Type B pancreatic cell (in vitro differentiated cells): ENCODE data around the gene CAND2. TPM values are rescaled to one million over a fixed set of nuclear protein-coding genes. Genes with fewer than 3 reads are reported as not detected.

Experiments used
- DNase-seq: peaks from one replicate; pipeline ENCODE4 v3.0.0; 2021; ENCODE audit warnings: mixed read lengths; ENCODE audit not compliant: unreplicated experiment; ENCODE audit errors: extremely low spot score
- H3K27ac Mint-ChIP-seq: 2 replicates; pipeline ENCODE4 v1.8.0; 2021; ENCODE audit warnings: mild to moderate bottlenecking, mixed read lengths
- H3K27me3 Mint-ChIP-seq: 2 replicates; pipeline ENCODE4 v1.8.0; 2021; ENCODE audit warnings: mixed read lengths
- H3K36me3 Mint-ChIP-seq: 2 replicates; pipeline ENCODE4 v1.8.0; 2021; ENCODE audit warnings: mixed read lengths
- H3K4me1 Mint-ChIP-seq: one replicate; pipeline ENCODE4 v1.8.0; 2021; ENCODE audit warnings: mixed read lengths; ENCODE audit not compliant: unreplicated experiment
- H3K4me3 Mint-ChIP-seq: 2 replicates; pipeline ENCODE4 v1.8.0; 2021; ENCODE audit warnings: mild to moderate bottlenecking, mixed read lengths
- H3K9me3 Mint-ChIP-seq: 2 replicates; pipeline ENCODE4 v1.8.0; 2021; ENCODE audit warnings: mixed read lengths
- CTCF ChIP-seq: fragments of 200-600 bp; sonication (generic); conservative IDR thresholded peaks from 2 replicates; pipeline ENCODE4 v1.5.0; 2021; ENCODE audit warnings: antibody characterized with exemption, mild to moderate bottlenecking
- long read RNA-seq: library from polyadenylated mRNA; unstranded; transcript quantifications from one replicate; pipeline ENCODE4 v2.0.0, GENCODE V29; 2020
- total RNA-seq: library from RNA; stranded (reverse); gene quantifications from 2 replicates; pipeline ENCODE4 v1.2.1, GENCODE V29; 2021; ENCODE audit warnings: low replicate concordance

CAND2 gene
- 5.5 and 11.1 TPM in 2 replicates for total RNA-seq
- long read RNA-seq: 0 reads

DNA sequence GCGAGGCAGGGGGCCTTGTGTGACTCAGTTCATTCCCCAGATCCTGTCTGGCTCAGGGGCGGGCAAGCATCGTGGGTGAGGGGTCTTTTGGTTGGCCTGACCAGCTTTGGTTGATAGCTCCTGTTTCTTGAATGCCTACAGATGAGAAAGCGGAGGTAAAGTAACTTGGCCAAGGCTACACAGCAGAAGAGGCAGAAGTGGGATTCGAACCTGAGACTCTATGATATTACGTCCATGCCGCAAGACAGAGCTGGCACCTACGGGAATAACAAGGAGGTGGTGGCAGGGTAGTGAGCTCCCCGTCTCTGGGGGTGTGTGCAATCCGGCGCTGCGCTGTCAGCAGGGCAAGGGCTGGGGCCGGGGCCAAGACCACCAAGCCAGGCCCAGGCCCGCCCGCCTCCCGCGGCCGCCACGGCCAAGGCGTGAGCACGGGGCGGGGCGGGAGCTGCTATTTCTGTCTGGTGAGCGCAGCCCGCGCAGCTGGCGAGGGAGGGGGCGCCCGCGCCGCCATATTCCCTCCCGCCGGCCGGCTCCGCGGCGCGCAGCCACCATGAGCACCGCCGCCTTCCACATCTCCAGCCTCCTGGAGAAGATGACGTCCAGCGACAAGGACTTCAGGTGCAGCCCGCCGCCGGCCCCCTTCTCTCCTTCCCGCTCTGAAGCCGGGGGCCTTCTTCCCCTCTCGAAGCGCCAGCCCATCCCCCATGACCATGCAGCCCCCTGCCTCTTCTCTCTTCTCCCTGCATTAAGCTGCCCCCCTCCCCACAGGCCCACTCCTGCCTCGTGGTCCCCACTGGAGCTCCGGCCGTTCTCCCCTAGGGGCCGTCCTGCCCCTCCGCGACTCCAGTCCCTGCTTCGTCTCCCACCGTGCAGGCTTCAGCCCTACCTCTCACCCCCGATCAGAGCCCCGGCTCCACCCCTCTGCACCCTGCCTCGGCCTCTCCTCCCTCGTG, at the start of gene CAND2:
Gene CAND2, plus strand, starts transcription at position 510 of the 953 bp plus-strand sequence. Its CDS starts 41 bp downstream, at position 551.
- Mint-ChIP-seq H3K9me3 (no peaks in the 10 kb centered on the region), H3K36me3 (peaks cover 3% of the 10 kb centered on the region), H3K27me3 (no peaks in the 10 kb centered on the region), H3K4me3 (peak within 1 kb of the TSS; percentile 90), H3K27ac (peak within 1 kb of the TSS; percentile 48), H3K4me1 (peaks cover 11% of the 10 kb centered on the region)
- no peak for DNase-seq
- TF ChIP-seq CTCF: peak; percentile 18

- no peak for DNase-seq
- Mint-ChIP-seq H3K4me1 (no peaks in the 10 kb centered on the region), H3K4me3 (no peak overlapping the region), H3K27ac (no peak overlapping the region), H3K36me3 (no peaks in the 10 kb centered on the region), H3K9me3 (no peaks in the 10 kb centered on the region), H3K27me3 (no peaks in the 10 kb centered on the region)
- TF ChIP-seq CTCF: no peak
These were observed 48.0 kb upstream of the CAND2 start for GRCh38 chr3:12748477-12748876.

GRCh38 chr3:12750223-12750622, 46.3 kb upstream of the CAND2 start:
- DNase-seq: no peak
- no peaks in the 10 kb centered on the region for H3K27me3 Mint-ChIP-seq
- no peak for TF ChIP-seq CTCF
- H3K27ac Mint-ChIP-seq: no peak overlapping the region
- no peaks in the 10 kb centered on the region for H3K4me1 Mint-ChIP-seq
- H3K36me3 Mint-ChIP-seq: no peaks in the 10 kb centered on the region
- H3K9me3 Mint-ChIP-seq: no peaks in the 10 kb centered on the region
- no peak overlapping the region for H3K4me3 Mint-ChIP-seq

- Mint-ChIP-seq H3K36me3 (no peaks in the 10 kb centered on the region), H3K4me3 (no peak overlapping the region), H3K27me3 (no peaks in the 10 kb centered on the region), H3K27ac (peak overlapping the region; percentile 59), H3K9me3 (no peaks in the 10 kb centered on the region), H3K4me1 (no peaks in the 10 kb centered on the region)
- no peak for DNase-seq
- no peak for TF ChIP-seq CTCF
These were observed 45.8 kb upstream of the CAND2 start for GRCh38 chr3:12750658-12751071.

GRCh38 chr3:12751571-12751970, 44.9 kb upstream of the CAND2 start:
- Mint-ChIP-seq H3K4me1 (peaks cover under 1% of the 10 kb centered on the region), H3K27me3 (no peaks in the 10 kb centered on the region), H3K27ac (peak overlapping the region; percentile 86), H3K36me3 (no peaks in the 10 kb centered on the region), H3K9me3 (no peaks in the 10 kb centered on the region), H3K4me3 (peak overlapping the region; percentile 11)
- DNase-seq: no peak
- TF ChIP-seq CTCF: no peak
